ENCODE data around the gene LONP1. TPM values are rescaled to one million over a fixed set of nuclear protein-coding genes. Genes with fewer than 3 reads are reported as not detected.
"Not testable (repeated sequence)": the region's sequence is repeated elsewhere in the genome, so short reads cannot be mapped to it uniquely, and the experiment has no call there.

LONP1 gene
- total RNA-seq, 6 experiments from 2014 or later, result 67.9 to 86.0 (median 72.9) TPM

DNA sequence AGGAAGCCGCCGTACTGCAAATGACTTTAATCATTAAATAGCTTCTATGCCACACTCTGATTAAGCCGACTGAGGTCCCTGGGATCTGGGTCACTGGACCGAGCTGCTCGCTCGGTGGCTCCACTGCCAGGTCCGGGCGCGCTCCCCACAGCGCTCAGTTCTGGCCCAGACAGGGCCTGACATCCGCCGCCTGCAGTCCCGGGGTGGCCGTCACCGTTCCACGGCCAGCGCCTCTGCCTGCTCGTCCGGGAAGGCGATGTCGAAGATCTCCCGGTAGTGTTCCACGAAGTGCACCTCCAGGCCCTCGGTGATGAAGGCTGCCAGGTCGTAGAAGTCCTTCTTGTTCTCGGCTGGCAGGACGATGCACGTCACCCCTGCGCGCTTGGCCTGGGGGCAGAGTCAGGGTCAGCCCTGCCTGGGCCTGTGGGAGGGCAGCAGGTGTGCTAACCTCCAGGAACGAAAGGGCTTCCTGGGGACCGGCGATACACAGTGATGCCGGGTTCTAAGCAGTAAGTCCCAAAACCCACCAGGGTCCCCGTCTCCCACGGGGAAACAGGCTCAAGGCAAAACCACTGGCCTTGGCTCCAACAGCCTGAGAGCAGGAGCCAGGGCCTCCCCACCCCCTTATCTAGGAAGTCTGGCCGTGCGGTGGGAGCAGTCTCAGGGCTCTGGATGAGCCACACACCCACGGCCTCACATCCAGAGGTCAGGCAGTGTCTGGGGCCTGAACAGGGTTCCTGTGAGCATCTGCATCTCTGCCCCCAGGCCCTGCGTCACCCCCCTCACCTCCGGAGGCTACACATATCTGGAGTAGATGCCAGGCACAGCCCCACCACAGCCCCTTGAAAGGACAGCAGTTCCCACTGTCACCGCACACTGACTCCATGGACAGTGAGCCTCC lies 27.9 kb downstream of the LONP1 start:
- peak overlapping the region; percentile 99 for H3K4me3 Mint-ChIP-seq

GRCh38 chr19:5690955-5691821 lies 28.8 kb downstream of the LONP1 start:
- TF ChIP-seq CTCF (IDR thresholded peaks at IDR 0.05), result no peak
- DNase-seq, result no peak
- H3K27ac Mint-ChIP-seq, result peak overlapping the region; percentile 95
- H3K27me3 Mint-ChIP-seq (ENCODE audit: insufficient read depth), result peaks cover 13% of the 10 kb centered on the region
- H3K9me3 Mint-ChIP-seq, result no peaks in the 10 kb centered on the region
- peaks cover 26% of the 10 kb centered on the region for H3K36me3 Mint-ChIP-seq (ENCODE audit: low read depth)
- peak overlapping the region; percentile 99 for H3K4me3 Mint-ChIP-seq
- H3K4me1 Mint-ChIP-seq (ENCODE audit: low read depth), result peaks cover 20% of the 10 kb centered on the region

More for the DNA sequence above, 27.9 kb downstream of the LONP1 start:
- no peak for DNase-seq
- Mint-ChIP-seq H3K27me3 (ENCODE audit: insufficient read depth) (peaks cover 19% of the 10 kb centered on the region), H3K9me3 (no peaks in the 10 kb centered on the region), H3K36me3 (ENCODE audit: low read depth) (peaks cover 30% of the 10 kb centered on the region), H3K27ac (peak overlapping the region; percentile 69), H3K4me1 (ENCODE audit: low read depth) (peaks cover 16% of the 10 kb centered on the region)
- no peak for TF ChIP-seq CTCF (IDR thresholded peaks at IDR 0.05)

- DNase-seq, result peak; percentile 94
- Mint-ChIP-seq H3K27me3 (ENCODE audit: insufficient read depth) (peaks cover 13% of the 10 kb centered on the region), H3K4me3 (peak within 1 kb of the TSS; percentile 99), H3K27ac (peak within 1 kb of the TSS; percentile 95), H3K9me3 (no peaks in the 10 kb centered on the region), H3K4me1 (ENCODE audit: low read depth) (peaks cover 20% of the 10 kb centered on the region), H3K36me3 (ENCODE audit: low read depth) (peaks cover 26% of the 10 kb centered on the region)
- peak; percentile 96 for TF ChIP-seq CTCF (IDR thresholded peaks at IDR 0.05)
These were observed 29.6 kb downstream of the LONP1 start, which contains the start of gene RPL36 for GRCh38 chr19:5690125-5690954. TSS of gene RPL36 (plus strand) at chr19:5690295. CDS start at chr19:5690508, 213 bp downstream.

DNA sequence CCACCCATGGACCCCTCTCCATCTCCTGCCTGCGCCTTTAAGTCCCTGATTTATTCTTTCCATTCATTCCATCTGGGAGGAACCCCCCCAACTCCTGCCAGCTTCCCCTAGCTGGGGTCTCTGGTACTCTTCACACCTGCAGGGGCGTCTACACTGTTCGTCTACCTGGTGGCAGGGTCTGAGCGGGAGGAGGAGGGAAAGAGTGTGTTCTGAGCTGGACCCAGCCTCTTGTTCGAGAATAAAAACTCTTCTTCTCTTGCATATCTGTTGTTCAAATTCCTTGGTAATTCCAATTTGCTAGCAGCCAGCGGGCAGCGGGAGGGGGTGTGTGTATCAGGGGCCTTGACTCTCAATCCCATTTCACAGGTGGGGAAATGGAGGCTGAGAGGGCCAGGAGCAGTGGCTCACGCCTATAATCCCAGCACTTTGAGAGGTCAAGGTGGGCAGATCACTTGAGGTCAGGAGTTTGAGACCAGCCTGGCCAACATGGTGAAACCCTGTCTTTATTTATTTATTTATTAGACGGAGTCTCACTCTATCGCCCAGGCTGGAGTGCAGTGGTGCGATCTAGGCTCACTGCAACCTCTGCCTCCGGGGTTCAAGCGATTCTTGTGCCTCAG lies 31.6 kb downstream of the LONP1 start:
- H3K27me3 Mint-ChIP-seq (ENCODE audit: insufficient read depth), result peaks cover 11% of the 10 kb centered on the region
- H3K9me3 Mint-ChIP-seq, H3K4me3 Mint-ChIP-seq, DNase-seq, H3K27ac Mint-ChIP-seq: not testable (repeated sequence)
- peaks cover 20% of the 10 kb centered on the region for H3K4me1 Mint-ChIP-seq (ENCODE audit: low read depth)
- H3K36me3 Mint-ChIP-seq (ENCODE audit: low read depth), result peaks cover 22% of the 10 kb centered on the region

GRCh38 chr19:5687360-5688198 lies 32.4 kb downstream of the LONP1 start:
- Mint-ChIP-seq H3K36me3 (ENCODE audit: low read depth) (peaks cover 20% of the 10 kb centered on the region), H3K9me3 (no peaks in the 10 kb centered on the region), H3K27me3 (ENCODE audit: insufficient read depth) (peaks cover 9% of the 10 kb centered on the region), H3K27ac (no peak overlapping the region), H3K4me3 (no peak overlapping the region), H3K4me1 (ENCODE audit: low read depth) (peaks cover 22% of the 10 kb centered on the region)
- peak; percentile 56 for TF ChIP-seq CTCF (IDR thresholded peaks at IDR 0.05)
- DNase-seq, result no peak

Data from HFFc6 (cell line).